GM21360 (cell line): ENCODE data around the gene PINLYP.

ENCODE experiments used
- ATAC-seq: cut with Tn5 transposase; IDR thresholded peaks from one replicate; pipeline ENCODE4 v1.9.1; 2021; ENCODE audit warnings: mild to moderate bottlenecking, moderate library complexity; ENCODE audit not compliant: unreplicated experiment

The PINLYP gene

GRCh38 chr19:43625918-43626579 is 50.4 kb downstream of the PINLYP start:
- no peak for ATAC-seq

- no peak for ATAC-seq
Observed at GRCh38 chr19:43626838-43627237, 51.2 kb downstream of the PINLYP start.

- no peak for ATAC-seq
Observed at GRCh38 chr19:43628646-43629326, 53.2 kb downstream of the PINLYP start.

GRCh38 chr19:43631491-43631890 is 55.9 kb downstream of the PINLYP start:
- no peak for ATAC-seq
